ENCODE data around the gene RPS27A. TPM values are rescaled to one million over a fixed set of nuclear protein-coding genes. Genes with fewer than 3 reads are reported as not detected.
A peak's percentile ranks its signal among the peaks of the same experiment; 100 is the strongest.

Gene RPS27A
- total RNA-seq, 1 donor from 2014 or later: 951 TPM

- Mint-ChIP-seq H3K9me3 (no peaks in the 10 kb centered on the region), H3K27ac (no peak overlapping the region), H3K36me3 (peaks cover 15% of the 10 kb centered on the region), H3K4me1 (ENCODE audit: unreplicated experiment) (peaks cover 30% of the 10 kb centered on the region), H3K27me3 (no peaks in the 10 kb centered on the region), H3K4me3 (peak overlapping the region; percentile 0)
- DNase-seq (ENCODE audit: extremely low spot score, unreplicated experiment): no peak
- TF ChIP-seq CTCF (conservative IDR thresholded peaks at IDR 0.05): no peak
Measured at GRCh38 chr2:55228226-55228563, 4.3 kb upstream of the RPS27A start.

DNA sequence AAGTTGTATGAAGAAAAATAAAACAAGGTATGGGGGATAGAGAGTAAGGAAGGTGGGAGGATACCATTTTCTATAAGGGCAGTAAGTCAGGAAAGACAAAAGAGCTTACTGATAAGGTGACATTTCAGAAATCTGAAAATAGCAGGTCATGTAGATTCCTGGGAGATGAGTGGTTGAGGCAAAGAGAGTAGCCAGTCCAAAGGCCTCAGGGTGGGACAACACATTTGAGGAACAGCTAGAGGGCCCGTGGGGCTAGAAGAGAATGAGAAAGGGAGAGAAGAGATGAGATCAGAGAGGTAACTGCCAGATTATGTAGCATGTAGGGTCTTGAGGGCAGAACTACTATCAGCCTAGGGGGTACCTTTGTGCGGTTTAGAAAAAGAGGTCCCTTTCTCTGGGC, 3.3 kb upstream of the RPS27A start:
- Mint-ChIP-seq H3K4me1 (ENCODE audit: unreplicated experiment) (peaks cover 33% of the 10 kb centered on the region), H3K27me3 (no peaks in the 10 kb centered on the region), H3K36me3 (peaks cover 18% of the 10 kb centered on the region), H3K27ac (peak overlapping the region; percentile 26), H3K4me3 (peak overlapping the region; percentile 48), H3K9me3 (no peaks in the 10 kb centered on the region)
- TF ChIP-seq CTCF (conservative IDR thresholded peaks at IDR 0.05): no peak
- DNase-seq (ENCODE audit: extremely low spot score, unreplicated experiment): no peak

DNA sequence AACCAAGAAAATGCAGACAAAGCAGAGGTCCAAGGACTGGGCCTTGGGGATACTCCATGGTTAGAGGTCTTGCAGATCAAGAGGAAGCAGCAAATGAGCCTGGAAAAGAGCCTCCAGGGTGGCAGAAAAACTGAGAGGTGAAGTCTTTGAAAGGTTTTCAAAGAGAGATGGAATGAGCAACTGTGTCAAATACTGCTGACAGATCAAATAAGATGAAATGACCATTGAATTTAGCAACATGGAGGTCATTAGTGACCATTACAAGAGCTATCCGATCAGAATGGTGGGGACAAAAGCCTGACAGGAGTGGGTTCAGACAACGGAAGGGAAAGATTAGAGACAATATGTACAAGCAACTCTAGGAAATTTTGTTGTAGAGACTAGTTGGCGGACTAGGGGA, 1.9 kb upstream of the RPS27A start:
- H3K27me3 Mint-ChIP-seq: no peaks in the 10 kb centered on the region
- TF ChIP-seq CTCF (conservative IDR thresholded peaks at IDR 0.05): no peak
- peaks cover 33% of the 10 kb centered on the region for H3K4me1 Mint-ChIP-seq (ENCODE audit: unreplicated experiment)
- H3K27ac Mint-ChIP-seq: peak overlapping the region; percentile 94
- no peak for DNase-seq (ENCODE audit: extremely low spot score, unreplicated experiment)
- H3K9me3 Mint-ChIP-seq: no peaks in the 10 kb centered on the region
- peaks cover 25% of the 10 kb centered on the region for H3K36me3 Mint-ChIP-seq
- H3K4me3 Mint-ChIP-seq: peak overlapping the region; percentile 94

- H3K4me3 Mint-ChIP-seq: peak overlapping the region; percentile 94
- no peak for TF ChIP-seq CTCF (conservative IDR thresholded peaks at IDR 0.05)
- peaks cover 33% of the 10 kb centered on the region for H3K4me1 Mint-ChIP-seq (ENCODE audit: unreplicated experiment)
- DNase-seq (ENCODE audit: extremely low spot score, unreplicated experiment): no peak
- H3K36me3 Mint-ChIP-seq: peaks cover 25% of the 10 kb centered on the region
- H3K27me3 Mint-ChIP-seq: no peaks in the 10 kb centered on the region
- H3K27ac Mint-ChIP-seq: peak overlapping the region; percentile 94
- H3K9me3 Mint-ChIP-seq: no peaks in the 10 kb centered on the region
Measured at GRCh38 chr2:55231546-55232083, 873 bp upstream of the RPS27A start.

GRCh38 chr2:55232863-55233657, 572 bp downstream of the RPS27A start:
- Mint-ChIP-seq H3K4me1 (ENCODE audit: unreplicated experiment) (peaks cover 29% of the 10 kb centered on the region), H3K27ac (peak overlapping the region; percentile 94), H3K9me3 (no peaks in the 10 kb centered on the region), H3K36me3 (peaks cover 21% of the 10 kb centered on the region), H3K4me3 (peak overlapping the region; percentile 94), H3K27me3 (no peaks in the 10 kb centered on the region)
- no peak for TF ChIP-seq CTCF (conservative IDR thresholded peaks at IDR 0.05)
- DNase-seq (ENCODE audit: extremely low spot score, unreplicated experiment): no peak

Data from type B pancreatic cell (in vitro differentiated cells).